Gastroesophageal sphincter (tissue), 3 donors: ENCODE results near the gene MTX1.

Source experiments
- EP300 ChIP-seq: sonication (generic); formaldehyde crosslinking; IDR thresholded peaks from one replicate; pipeline ENCODE4 v1.6.1; 2017; ENCODE audit warnings: antibody characterized with exemption, mild to moderate bottlenecking
- POLR2A ChIP-seq, 2 donors: fragments of 450-650 bp; IDR thresholded peaks; one replicate each; pipeline ENCODE4 v1.6.1; 2017; ENCODE audit warnings: antibody characterized with exemption in 2 of 2, mild to moderate bottlenecking in 2 of 2, moderate library complexity in 1 of 2
- POLR2AphosphoS5 ChIP-seq: sonication (generic); formaldehyde crosslinking; IDR thresholded peaks from one replicate; pipeline ENCODE4 v1.6.1; 2017; ENCODE audit warnings: antibody characterized with exemption
- TF ChIP-seq, protein P1 (sequence below), 4 experiments: fragments of 200-600 bp in 2 of 4; fragments of 450-650 bp in 2 of 4; sonication (generic) in 1 of 4; IDR thresholded peaks; one replicate each; pipeline ENCODE4 v1.5.1; 2017 to 2019; ENCODE audit warnings: antibody characterized with exemption in 4 of 4, mild to moderate bottlenecking in 2 of 4, moderate library complexity in 2 of 4

DNA sequence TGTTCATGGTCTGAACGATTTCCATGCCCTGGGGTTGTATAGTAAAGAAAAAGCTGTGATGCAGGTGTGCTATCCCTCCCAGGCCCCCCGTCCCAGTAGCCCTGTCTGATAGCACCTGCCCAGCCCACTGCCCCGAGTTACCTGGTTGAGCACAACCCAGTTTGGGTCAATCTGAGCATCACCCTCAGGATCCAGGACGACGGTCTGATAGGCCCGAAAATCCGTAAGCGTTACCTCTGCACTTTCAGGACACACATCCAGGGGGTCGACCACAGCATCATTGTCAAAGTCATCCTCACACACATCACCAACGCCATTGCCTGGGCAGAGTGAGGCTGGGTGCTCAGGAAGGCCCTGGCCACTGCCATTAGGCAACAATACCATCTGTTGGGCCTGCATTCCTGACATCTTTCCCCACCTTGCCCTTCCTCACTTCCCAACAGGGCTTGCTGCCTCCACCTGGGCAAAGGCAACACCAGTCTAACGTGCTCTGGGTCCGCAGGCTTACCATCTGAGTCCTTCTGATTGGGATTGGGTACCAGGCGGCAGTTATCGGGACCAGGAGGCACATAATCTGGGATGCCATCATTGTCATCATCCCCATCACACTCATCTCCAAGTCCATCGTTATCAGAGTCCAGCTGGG lies 10.5 kb upstream of the MTX1 start:
- TF ChIP-seq, protein P1, sequence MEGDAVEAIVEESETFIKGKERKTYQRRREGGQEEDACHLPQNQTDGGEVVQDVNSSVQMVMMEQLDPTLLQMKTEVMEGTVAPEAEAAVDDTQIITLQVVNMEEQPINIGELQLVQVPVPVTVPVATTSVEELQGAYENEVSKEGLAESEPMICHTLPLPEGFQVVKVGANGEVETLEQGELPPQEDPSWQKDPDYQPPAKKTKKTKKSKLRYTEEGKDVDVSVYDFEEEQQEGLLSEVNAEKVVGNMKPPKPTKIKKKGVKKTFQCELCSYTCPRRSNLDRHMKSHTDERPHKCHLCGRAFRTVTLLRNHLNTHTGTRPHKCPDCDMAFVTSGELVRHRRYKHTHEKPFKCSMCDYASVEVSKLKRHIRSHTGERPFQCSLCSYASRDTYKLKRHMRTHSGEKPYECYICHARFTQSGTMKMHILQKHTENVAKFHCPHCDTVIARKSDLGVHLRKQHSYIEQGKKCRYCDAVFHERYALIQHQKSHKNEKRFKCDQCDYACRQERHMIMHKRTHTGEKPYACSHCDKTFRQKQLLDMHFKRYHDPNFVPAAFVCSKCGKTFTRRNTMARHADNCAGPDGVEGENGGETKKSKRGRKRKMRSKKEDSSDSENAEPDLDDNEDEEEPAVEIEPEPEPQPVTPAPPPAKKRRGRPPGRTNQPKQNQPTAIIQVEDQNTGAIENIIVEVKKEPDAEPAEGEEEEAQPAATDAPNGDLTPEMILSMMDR (IDR thresholded peaks at IDR 0.05) = no peak
- TF ChIP-seq POLR2A (IDR thresholded peaks at IDR 0.05) (no peak), POLR2AphosphoS5 (no peak), EP300 (no peak)
